NCI-H82 (cell line): Measurements from ENCODE around the gene LHB.
A peak's percentile ranks its signal among the peaks of the same experiment; 100 is the strongest.
"Not testable (repeated sequence)": the region's sequence is repeated elsewhere in the genome, so short reads cannot be mapped to it uniquely, and the experiment has no call there.

Experiments used
- DNase-seq: peaks from one replicate; lab custom pipeline; 2025; lab: John Stamatoyannopoulos, UW

Gene LHB

DNA sequence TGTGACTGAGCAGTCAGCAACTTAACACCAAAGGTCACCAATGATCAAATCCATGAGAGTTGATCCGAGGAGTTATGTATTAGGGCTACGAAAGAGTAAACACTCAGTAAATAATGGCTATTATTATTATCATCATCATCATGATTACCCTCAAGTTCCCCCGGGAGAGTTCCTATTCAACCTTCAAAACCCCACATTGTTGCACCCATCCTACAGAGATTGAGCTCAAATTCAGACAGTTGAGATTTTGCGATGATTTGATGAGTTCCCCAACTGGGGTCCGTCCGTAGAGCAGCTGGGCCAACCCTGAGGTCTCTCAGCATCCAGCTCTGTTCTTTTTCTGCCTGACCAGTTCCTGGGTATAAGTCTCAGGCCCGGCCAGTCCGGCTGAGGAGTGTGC, 21.2 kb upstream of the LHB start:
- not testable (repeated sequence) for DNase-seq

- DNase-seq: peak; percentile 93
Measured at GRCh38 chr19:49036815-49037214, 19.9 kb upstream of the LHB start, which contains the start of gene CGB1. Gene CGB1 (minus strand): TSS chr19:49036895. CDS start chr19:49036711, 184 bp downstream.

DNA sequence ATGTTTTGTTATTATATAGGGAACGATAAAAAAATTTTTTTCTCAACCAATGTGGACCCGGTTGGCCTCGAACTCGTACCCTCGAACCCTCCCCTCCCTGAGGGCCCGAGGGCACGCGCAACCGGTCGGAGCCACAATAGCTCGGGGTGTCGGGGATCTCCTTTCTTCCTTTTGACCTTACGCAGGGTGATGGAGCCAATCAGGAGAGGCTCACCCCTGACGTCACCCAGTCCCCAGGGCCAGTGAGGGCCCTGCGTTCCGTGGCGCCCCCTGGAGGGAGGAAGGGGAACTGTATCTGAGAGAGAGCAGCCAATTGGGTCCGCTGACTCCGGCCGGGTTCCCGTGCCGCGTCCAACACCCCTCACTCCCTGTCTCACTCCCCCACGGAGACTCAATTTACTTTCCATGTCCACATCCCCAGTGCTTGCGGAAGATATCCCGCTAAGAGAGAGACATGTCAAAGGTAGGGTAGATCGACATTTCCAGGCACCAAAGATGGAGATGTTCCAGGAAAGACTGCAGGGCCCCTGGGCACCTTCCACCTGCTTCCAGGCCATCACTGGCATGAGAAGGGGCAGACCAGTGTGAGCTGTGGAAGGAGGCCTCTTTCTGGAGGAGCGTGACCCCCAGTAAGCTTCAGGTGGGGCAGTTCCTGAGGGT, 14.9 kb upstream of the LHB start, which contains the start of gene CGB2:
Gene CGB2, plus strand, starts transcription at position 249 of the 660 bp plus-strand sequence. Its CDS starts 206 bp downstream, at position 455.
- DNase-seq: peak; percentile 92

GRCh38 chr19:49030323-49030722, 13.4 kb upstream of the LHB start:
- DNase-seq: not testable (repeated sequence)

DNA sequence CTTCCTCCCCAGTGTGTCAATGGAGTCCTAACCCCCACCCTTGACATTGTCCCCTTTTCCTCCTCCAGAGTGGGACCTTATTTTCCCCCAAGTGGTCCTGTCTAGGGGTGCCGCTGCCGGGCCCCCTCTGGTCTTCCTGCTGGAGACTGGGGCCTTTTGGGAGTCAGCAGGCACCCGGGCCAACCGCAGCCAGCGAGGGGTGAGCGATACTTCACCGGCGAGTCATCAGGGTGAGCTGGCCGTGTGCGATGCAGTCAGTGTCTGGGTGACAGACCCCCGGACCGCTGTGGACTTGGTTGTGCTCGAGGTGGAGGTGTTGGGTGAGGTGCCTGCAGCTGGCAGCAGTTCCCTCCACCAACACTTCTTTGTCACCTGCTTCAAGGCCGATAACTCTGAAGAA, 12.9 kb upstream of the LHB start:
- not testable (repeated sequence) for DNase-seq

DNA sequence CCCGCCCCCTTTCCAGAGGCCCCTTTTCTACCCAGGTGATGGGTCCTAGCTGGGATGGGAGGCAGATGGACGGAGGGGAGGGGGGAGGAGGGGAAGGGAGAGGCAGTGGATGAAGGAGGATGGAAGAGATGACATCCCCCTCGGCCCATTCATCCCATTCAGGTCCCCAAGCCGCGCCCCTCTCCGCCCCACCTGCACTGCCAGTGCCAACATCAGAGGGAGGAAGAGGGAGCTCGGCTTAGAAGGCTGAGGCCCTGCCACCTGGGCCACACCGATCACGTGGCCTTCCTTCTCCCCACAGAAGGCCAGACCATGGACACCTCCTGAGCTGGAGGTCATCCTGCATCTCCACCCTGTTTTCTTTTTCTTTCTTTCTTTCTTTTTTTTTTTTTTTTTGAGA, 11.8 kb upstream of the LHB start:
- not testable (repeated sequence) for DNase-seq

- not testable (repeated sequence) for DNase-seq
Measured at GRCh38 chr19:49025599-49025998, 8.7 kb upstream of the LHB start.

- not testable (repeated sequence) for DNase-seq
Measured at GRCh38 chr19:49025088-49025487, 8.2 kb upstream of the LHB start.

GRCh38 chr19:49024233-49024632, 7.3 kb upstream of the LHB start, which contains the start of gene CGB3:
Gene CGB3 (minus strand): TSS chr19:49024333. CDS start chr19:49023971, 362 bp downstream.
- not testable (repeated sequence) for DNase-seq

- DNase-seq: no peak
Measured at GRCh38 chr19:49022116-49022515, 5.2 kb upstream of the LHB start.

- no peak for DNase-seq
Measured at GRCh38 chr19:49020931-49021895, 4.3 kb upstream of the LHB start.

DNA sequence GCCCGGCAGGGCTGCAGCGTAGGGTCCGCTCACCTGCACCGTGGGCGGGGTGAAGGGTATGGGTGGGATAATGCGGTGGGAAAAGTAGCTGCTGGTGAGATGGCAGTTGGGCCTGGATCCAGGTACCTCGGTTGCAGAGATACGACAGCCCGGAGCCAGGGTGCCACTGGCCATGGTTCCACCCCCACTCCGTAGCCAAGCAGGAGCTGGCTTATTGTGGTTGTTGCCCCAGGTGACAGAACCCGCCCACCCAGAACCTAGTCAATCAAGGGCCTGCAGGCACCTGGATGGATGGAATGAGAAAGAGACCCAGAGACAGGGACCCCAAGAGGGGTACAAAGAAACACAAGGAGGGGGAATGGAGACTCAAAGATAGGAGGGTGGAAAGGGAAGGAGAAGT, 3.5 kb upstream of the LHB start:
- peak; percentile 48 for DNase-seq

GRCh38 chr19:49019242-49019932, 2.5 kb upstream of the LHB start:
- DNase-seq: peak; percentile 93

DNA sequence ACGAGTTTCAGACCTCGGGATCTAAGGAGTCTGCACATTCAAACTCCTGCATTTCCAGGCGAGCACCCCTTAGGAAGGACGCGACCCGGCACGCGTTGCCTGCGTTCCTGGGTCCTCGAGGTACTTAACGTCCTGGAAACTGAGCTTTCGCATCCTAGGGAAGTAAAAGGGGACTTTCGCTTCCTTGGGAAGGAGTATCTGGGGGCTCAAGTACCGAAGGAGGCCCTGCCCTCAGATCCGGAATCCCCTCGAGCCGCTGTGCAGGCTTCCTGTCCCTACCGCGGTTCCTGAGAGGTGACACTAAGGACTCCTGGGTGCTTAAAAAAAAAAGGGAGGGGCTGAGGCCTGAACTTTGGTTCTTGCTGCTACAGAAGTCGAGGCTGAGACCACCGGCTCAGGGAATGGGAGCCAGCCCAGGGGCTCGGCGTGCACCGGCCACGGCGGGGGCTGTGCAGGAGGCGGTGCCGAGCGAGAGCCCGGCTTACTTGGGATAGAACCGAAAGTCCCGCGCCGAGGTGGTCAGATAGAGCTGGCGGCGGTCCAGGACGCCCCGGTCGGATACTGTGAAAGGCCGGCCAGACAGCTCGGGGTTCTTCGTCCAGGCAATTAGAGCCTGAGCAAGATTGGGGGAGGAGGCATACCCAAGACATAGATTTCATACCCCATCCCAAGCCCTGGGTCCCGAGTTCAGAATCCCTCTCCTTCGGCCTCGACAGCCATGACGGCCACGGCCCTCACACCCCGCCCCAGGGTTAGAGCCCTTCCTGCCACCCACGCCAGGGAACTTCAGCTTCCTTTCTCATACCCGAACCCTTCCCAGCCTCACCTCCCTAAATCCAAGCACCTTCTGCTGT, 1.7 kb upstream of the LHB start:
- DNase-seq: peak; percentile 40

DNA sequence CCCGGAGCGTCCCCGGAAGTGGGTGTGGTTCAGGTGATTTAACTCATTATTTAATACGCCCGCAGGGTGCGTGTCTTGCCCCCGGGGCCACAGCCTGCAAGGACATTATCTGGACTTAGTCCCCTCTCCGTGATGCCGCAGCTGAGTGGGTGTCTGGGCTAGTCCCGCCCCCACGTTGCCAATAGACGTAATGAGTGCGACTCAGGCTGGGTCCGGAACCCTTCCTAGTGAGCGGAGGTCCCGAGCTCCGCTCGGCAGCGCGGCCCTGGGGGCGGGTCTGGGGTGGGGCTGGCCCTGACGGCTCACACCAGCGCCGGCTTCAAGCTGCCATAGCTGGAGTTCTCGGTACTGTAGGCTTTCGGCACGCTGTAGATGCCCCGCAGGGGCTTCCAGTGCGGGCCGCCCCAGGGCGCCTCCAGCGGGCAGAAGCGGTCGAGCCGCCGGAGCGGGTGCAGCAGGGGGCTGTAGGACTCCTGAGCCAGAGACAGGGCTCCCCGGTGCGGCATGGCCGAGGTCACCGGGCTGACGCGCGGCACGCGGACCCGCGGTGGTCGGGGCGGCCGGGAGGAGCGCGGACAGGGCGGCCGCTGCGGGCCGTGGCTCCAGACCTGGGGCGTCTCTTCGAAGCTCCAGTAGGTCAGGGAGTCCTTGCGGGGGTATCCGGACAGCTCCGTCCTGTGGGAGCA, 918 bp upstream of the LHB start:
- peak; percentile 82 for DNase-seq

DNA sequence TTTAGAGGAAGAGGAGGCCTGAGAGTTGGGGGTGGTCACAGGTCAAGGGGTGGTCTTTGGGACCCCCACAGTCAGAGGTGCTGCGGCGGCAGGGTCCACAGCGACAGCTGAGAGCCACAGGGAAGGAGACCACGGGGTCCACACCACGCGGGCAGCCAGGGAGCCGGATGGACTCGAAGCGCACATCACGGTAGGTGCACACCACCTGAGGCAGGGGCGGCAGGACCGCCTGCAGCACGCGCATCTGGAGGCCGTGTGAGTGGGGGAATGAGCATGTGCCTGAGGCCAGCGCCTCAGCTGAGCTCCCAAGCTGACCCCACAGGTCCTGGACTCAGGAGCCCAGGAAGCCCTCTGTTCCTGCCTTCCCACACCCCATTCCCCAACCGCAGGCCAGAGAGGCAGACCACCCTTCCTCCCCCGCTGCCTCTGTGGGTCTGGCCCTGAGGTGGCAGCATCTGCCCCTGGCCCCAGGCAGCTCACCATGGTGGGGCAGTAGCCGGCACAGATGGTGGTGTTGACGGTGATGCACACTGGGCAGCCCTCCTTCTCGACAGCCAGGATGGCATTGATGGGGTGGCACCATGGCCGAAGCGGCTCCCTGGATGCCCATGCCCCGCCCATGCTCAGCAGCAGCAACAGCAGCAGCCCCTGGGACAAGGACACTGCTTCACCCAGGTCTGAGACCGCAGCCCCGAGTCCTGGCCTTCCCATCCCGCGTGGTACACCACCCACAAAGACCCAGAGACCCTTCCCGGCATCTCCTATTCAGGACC, 638 bp downstream of the LHB start:
- no peak for DNase-seq

DNA sequence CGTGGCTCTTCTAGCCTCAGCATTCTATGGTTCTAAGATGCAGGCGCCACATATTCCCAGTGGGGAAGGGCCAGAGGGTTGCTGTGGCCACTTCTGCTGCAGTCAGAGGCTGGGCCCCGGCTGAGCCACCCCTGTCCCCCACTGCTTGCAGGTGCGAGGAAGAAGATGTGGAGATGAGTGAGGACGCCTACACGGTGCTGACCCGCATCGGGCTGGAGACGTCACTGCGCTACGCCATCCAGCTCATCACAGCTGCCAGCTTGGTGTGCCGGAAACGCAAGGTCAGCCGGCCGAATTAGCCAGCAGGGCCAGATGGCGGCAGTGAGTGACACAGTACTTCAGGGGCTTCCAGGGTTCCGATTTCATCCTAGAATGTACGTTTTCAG, 2.0 kb downstream of the LHB start:
- DNase-seq: no peak

DNA sequence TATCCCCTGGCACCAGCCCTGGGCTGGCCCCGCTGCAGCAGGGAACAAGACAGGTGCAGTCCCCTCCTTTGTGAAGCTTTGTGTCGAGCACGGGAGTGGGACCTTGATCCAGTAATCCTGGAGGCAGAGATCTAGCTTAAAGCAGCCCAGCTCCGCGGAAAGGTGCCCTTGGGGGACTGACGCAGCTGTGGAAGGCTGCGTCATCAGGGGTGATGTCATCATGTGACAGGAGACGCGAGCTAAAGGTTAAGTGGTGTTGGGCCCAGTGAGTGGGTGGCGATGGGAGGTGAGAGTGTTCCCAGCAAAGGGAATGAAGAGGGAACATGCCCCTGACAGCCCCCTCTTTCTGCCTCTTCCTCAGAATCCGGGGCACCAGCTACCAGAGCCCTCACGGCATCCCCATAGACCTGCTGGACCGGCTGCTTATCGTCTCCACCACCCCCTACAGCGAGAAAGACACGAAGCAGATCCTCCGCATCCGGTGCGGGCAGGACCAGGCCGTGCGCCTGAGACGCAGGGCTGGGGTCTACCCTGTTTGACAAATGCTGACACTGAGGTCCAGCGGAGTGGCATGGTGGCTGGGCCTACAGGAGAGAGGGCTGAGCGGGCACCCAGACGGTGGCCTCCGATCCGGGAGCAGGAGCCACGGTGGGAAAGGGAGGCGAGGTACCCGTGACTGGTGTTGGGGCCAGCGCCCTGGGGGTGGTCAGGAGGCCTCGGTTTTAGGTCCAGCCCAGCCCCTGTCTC, 2.6 kb downstream of the LHB start:
- DNase-seq: peak; percentile 28

DNA sequence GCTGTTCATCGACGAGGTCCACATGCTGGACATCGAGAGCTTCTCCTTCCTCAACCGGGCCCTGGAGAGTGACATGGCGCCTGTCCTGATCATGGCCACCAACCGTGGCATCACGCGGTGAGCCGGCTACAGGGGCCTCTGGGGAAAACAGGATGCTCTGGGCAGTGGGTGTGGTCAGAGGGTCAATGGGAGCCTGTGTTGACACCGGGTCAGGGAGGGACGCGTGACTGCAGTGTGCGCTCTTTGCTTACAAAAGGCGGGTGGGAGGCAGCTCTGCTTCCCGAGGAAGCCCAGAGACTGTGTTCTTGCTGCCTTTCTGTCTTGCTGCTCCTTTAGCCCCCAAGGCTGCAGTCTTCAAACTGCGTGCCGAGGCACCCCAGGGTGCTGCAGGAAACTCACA, 5.7 kb downstream of the LHB start:
- DNase-seq: no peak
